ENCODE results near the gene FIBCD1. TPM values are rescaled to one million over a fixed set of nuclear protein-coding genes. Genes with fewer than 3 reads are reported as not detected.

Gene FIBCD1
- total RNA-seq, 1 experiment from 2014 or later: 6.6 TPM

- TF ChIP-seq E2F5 (CRISPR knock-in tag; IDR thresholded peaks at IDR 0.05) (no peak), FOXP1 (CRISPR knock-in tag; IDR thresholded peaks at IDR 0.05; ENCODE audit: borderline replicate concordance) (peak; percentile 31; the same call in 1 of the 2 replicates)
- H3K4me1 Mint-ChIP-seq: peaks cover 47% of the 10 kb centered on the region
- peak overlapping the region; percentile 80 for H3K27ac Mint-ChIP-seq
- DNase-seq (ENCODE audit: low spot score): peak; percentile 35
- H3K9me3 Mint-ChIP-seq: no peaks in the 10 kb centered on the region
- H3K36me3 Mint-ChIP-seq: no peaks in the 10 kb centered on the region
- H3K4me3 Mint-ChIP-seq: 0 out of 2 replicates have a peak overlapping the region, but pooled peaks have one; percentile 0
- ChIA-PET POLR2A (interaction anchor here (0.6 to 0.8 kb wide), 2 partner anchors 16 to 225 kb away, joined by 3 to 5 read pairs; no protein-coding TSS in a partner anchor), CTCF (interaction anchor here (0.6 to 3.9 kb wide), 15 partner anchors 8 to 226 kb away, joined by 3 to 24 read pairs (median 5); no protein-coding TSS in a partner anchor)
- peaks cover 11% of the 10 kb centered on the region for H3K27me3 Mint-ChIP-seq (ENCODE audit: low read depth)
- peak; percentile 29 for ATAC-seq
Measured at GRCh38 chr9:130932255-130933079, 6.6 kb downstream of the FIBCD1 start.

GRCh38 chr9:130931508-130932254, 7.4 kb downstream of the FIBCD1 start:
- peaks cover 40% of the 10 kb centered on the region for H3K4me1 Mint-ChIP-seq
- H3K27ac Mint-ChIP-seq: peak overlapping the region; percentile 58; the same call in 1 of the 2 replicates
- CTCF ChIA-PET: interaction anchor here (0.9 to 3.9 kb wide), 11 partner anchors 9 to 67 kb away, joined by 4 to 24 read pairs (median 5); no protein-coding TSS in a partner anchor
- ATAC-seq (no peak), DNase-seq (ENCODE audit: low spot score) (no peak)
- POLR2A ChIA-PET: interaction anchor here (0.8 kb wide), 1 partner anchor 16 kb away, joined by 3 read pairs; no protein-coding TSS in a partner anchor
- no peaks in the 10 kb centered on the region for H3K9me3 Mint-ChIP-seq
- H3K4me3 Mint-ChIP-seq: no peak overlapping the region
- no peaks in the 10 kb centered on the region for H3K36me3 Mint-ChIP-seq
- no peak for TF ChIP-seq FOXK1 (CRISPR knock-in tag; IDR thresholded peaks at IDR 0.05)
- no peak for TF ChIP-seq ZNF512 (CRISPR knock-in tag; IDR thresholded peaks at IDR 0.05; ENCODE audit: borderline replicate concordance)
- peaks cover 3% of the 10 kb centered on the region for H3K27me3 Mint-ChIP-seq (ENCODE audit: low read depth)

GRCh38 chr9:130930804-130931349, 8.2 kb downstream of the FIBCD1 start:
- H3K27ac Mint-ChIP-seq: no peak overlapping the region
- ChIA-PET POLR2A (no interaction called here), CTCF (interaction anchor here (0.9 kb wide), 1 partner anchor 10 kb away, joined by 4 read pairs; no protein-coding TSS in a partner anchor)
- ATAC-seq: no peak
- H3K4me3 Mint-ChIP-seq: no peak overlapping the region
- no peaks in the 10 kb centered on the region for H3K9me3 Mint-ChIP-seq
- no peak for DNase-seq (ENCODE audit: low spot score)
- peaks cover 33% of the 10 kb centered on the region for H3K4me1 Mint-ChIP-seq
- TF ChIP-seq SP1 (CRISPR knock-in tag; conservative IDR thresholded peaks at IDR 0.05): no peak
- TF ChIP-seq NFYB (CRISPR knock-in tag; conservative IDR thresholded peaks at IDR 0.05; ENCODE audit: low read depth): no peak
- no peak for TF ChIP-seq ZNF425 (CRISPR knock-in tag; conservative IDR thresholded peaks at IDR 0.05)
- TF ChIP-seq GABPB1 (CRISPR knock-in tag; IDR thresholded peaks at IDR 0.05): no peak
- no peak for TF ChIP-seq NR2C2 (CRISPR knock-in tag; IDR thresholded peaks at IDR 0.05)
- no peak for TF ChIP-seq USF1 (CRISPR knock-in tag; IDR thresholded peaks at IDR 0.05)
- no peak for TF ChIP-seq TP53 (CRISPR knock-in tag; IDR thresholded peaks at IDR 0.05)
- no peak for TF ChIP-seq IRF2 (CRISPR knock-in tag; IDR thresholded peaks at IDR 0.05; ENCODE audit: borderline replicate concordance, low read depth)
- TF ChIP-seq RELA (CRISPR knock-in tag; IDR thresholded peaks at IDR 0.05; ENCODE audit: borderline replicate concordance): no peak
- no peak for TF ChIP-seq FOXJ3 (CRISPR knock-in tag; IDR thresholded peaks at IDR 0.05; ENCODE audit: borderline replicate concordance)
- TF ChIP-seq NR1H2 (CRISPR knock-in tag; IDR thresholded peaks at IDR 0.05): no peak
- TF ChIP-seq ZNF121 (CRISPR knock-in tag; IDR thresholded peaks at IDR 0.05): no peak
- no peak for TF ChIP-seq HMGA2 (CRISPR knock-in tag; IDR thresholded peaks at IDR 0.05)
- TF ChIP-seq ESRRA (CRISPR knock-in tag; IDR thresholded peaks at IDR 0.05; ENCODE audit: borderline replicate concordance): no peak
- TF ChIP-seq SOX15 (CRISPR knock-in tag; IDR thresholded peaks at IDR 0.05): no peak
- TF ChIP-seq CDX4 (CRISPR knock-in tag; IDR thresholded peaks at IDR 0.05; ENCODE audit: borderline replicate concordance): no peak
- H3K27me3 Mint-ChIP-seq (ENCODE audit: low read depth): no peaks in the 10 kb centered on the region; the same call in 1 of the 2 replicates
- H3K36me3 Mint-ChIP-seq: no peaks in the 10 kb centered on the region
